GM23338 (cell line): ENCODE measurements around the gene CCDC149. TPM values are rescaled to one million over a fixed set of nuclear protein-coding genes. Genes with fewer than 3 reads are reported as not detected.

Source experiments
- ATAC-seq: fragments of 200-7000 bp; cut with Tn5 transposase; 3 replicates; pipeline ENCODE4 v1.9.1; 2020
- DNase-seq: peaks from one replicate; pipeline ENCODE4 v3.0.0-alpha.2; 2015; ENCODE audit warnings: low spot score
- H2AFZ ChIP-seq: fragments of 200-600 bp; sonication (generic); 2 replicates; pipeline ENCODE4 v1.8.0; 2016; ENCODE audit warnings: antibody characterized with exemption, mild to moderate bottlenecking, moderate library complexity
- H3F3A ChIP-seq: fragments of 200-600 bp; sonication (generic); replicated peaks from 2 replicates; pipeline ENCODE4 v1.8.0; 2017; ENCODE audit warnings: antibody characterized with exemption, mixed run types, low read depth
- H3K27ac ChIP-seq: fragments of 200-600 bp; sonication (generic); 2 replicates; pipeline ENCODE4 v1.6.1; 2016; ENCODE audit warnings: low read depth
- H3K27me3 ChIP-seq: fragments of 200-600 bp; sonication (generic); 2 replicates; pipeline ENCODE4 v1.8.0; 2016; ENCODE audit warnings: mild to moderate bottlenecking, mixed run types, moderate library complexity; ENCODE audit not compliant: insufficient read depth
- H3K36me3 ChIP-seq: fragments of 200-600 bp; sonication (generic); 2 replicates; pipeline ENCODE4 v1.8.0; 2016; ENCODE audit warnings: mild to moderate bottlenecking; ENCODE audit not compliant: insufficient read depth
- H3K4me1 ChIP-seq: fragments of 200-600 bp; sonication (generic); 2 replicates; pipeline ENCODE4 v1.8.0; 2016; ENCODE audit warnings: mild to moderate bottlenecking, moderate library complexity; ENCODE audit not compliant: insufficient read depth
- H3K4me2 ChIP-seq: fragments of 200-600 bp; sonication (generic); 2 replicates; pipeline ENCODE4 v1.7.1; 2017; ENCODE audit warnings: mixed run types
- H3K4me3 ChIP-seq: fragments of 200-600 bp; sonication (generic); 2 replicates; pipeline ENCODE4 v1.6.1; 2016; ENCODE audit warnings: mixed run types
- H3K79me2 ChIP-seq: fragments of 200-600 bp; sonication (generic); replicated peaks from 2 replicates; pipeline ENCODE4 v1.8.0; 2017; ENCODE audit warnings: mild to moderate bottlenecking; ENCODE audit not compliant: insufficient read depth
- H3K9me2 ChIP-seq: fragments of 200-600 bp; sonication (generic); 2 replicates; pipeline ENCODE4 v1.8.0; 2017; ENCODE audit not compliant: insufficient read depth
- H4K20me1 ChIP-seq: fragments of 200-600 bp; sonication (generic); replicated peaks from 2 replicates; pipeline ENCODE4 v1.8.0; 2017; ENCODE audit warnings: mild to moderate bottlenecking; ENCODE audit not compliant: insufficient read depth
- H3K27ac Mint-ChIP-seq: 2 replicates; pipeline ENCODE4 v1.8.0; 2020; ENCODE audit warnings: inconsistent platforms, mild to moderate bottlenecking, moderate library complexity, mixed read lengths
- H3K27me3 Mint-ChIP-seq: 3 replicates; pipeline ENCODE4 v1.8.0; 2022; ENCODE audit warnings: low read depth, mild to moderate bottlenecking, moderate library complexity, mixed read lengths, inconsistent platforms; ENCODE audit not compliant: insufficient read depth, poor library complexity
- H3K36me3 Mint-ChIP-seq: 3 replicates; pipeline ENCODE4 v1.8.0; 2021; ENCODE audit warnings: low read depth, mild to moderate bottlenecking, inconsistent platforms, moderate library complexity, mixed read lengths
- H3K4me1 Mint-ChIP-seq: 3 replicates; pipeline ENCODE4 v1.8.0; 2020; ENCODE audit warnings: mild to moderate bottlenecking, inconsistent platforms, mixed read lengths
- H3K4me3 Mint-ChIP-seq: 3 replicates; pipeline ENCODE4 v1.8.0; 2021; ENCODE audit warnings: moderate library complexity, mild to moderate bottlenecking, inconsistent platforms, mixed read lengths
- H3K9me3 Mint-ChIP-seq: 3 replicates; pipeline ENCODE4 v1.8.0; 2020; ENCODE audit warnings: moderate library complexity, mild to moderate bottlenecking, inconsistent platforms, mixed read lengths
- CREB1 ChIP-seq: fragments of 250-450 bp; sonication (Bioruptor Pico); IDR thresholded peaks from 2 replicates; pipeline ENCODE4 v1.5.0; 2020; ENCODE audit warnings: low read depth, mild to moderate bottlenecking, moderate library complexity
- CTCF ChIP-seq, 2 experiments: fragments of 200-600 bp in 1 of 2; sonication (generic) in 1 of 2; conservative IDR thresholded peaks; 2 replicates each; pipeline versions ENCODE4 v1.5.1 to v1.6.1; 2016 to 2017; ENCODE audit warnings: antibody characterized with exemption in 2 of 2, low read depth in 2 of 2, mild to moderate bottlenecking in 2 of 2, moderate library complexity in 1 of 2
- EZH2 ChIP-seq: fragments of 200-600 bp; sonication (generic); IDR thresholded peaks from one replicate; pipeline ENCODE4 v1.8.0; 2017; ENCODE audit warnings: antibody characterized with exemption, mild to moderate bottlenecking, low read depth; ENCODE audit not compliant: unreplicated experiment
- JUNB ChIP-seq: IDR thresholded peaks from one replicate; pipeline ENCODE4 v1.6.1; 2016; ENCODE audit warnings: antibody characterized with exemption; ENCODE audit not compliant: unreplicated experiment
- NANOG ChIP-seq: IDR thresholded peaks from 2 replicates; pipeline ENCODE4 v1.6.1; 2016; ENCODE audit warnings: antibody characterized with exemption, borderline replicate concordance
- POLR2AphosphoS5 ChIP-seq: IDR thresholded peaks from 2 replicates; pipeline ENCODE4 v1.6.1; 2016; ENCODE audit warnings: antibody characterized with exemption, low read depth
- STAT1 ChIP-seq: IDR thresholded peaks from one replicate; pipeline ENCODE4 v1.6.1; 2016; ENCODE audit warnings: antibody characterized with exemption; ENCODE audit not compliant: unreplicated experiment
- ZNF114 ChIP-seq: fragments of 250-450 bp; sonication (Bioruptor Pico); IDR thresholded peaks from 2 replicates; pipeline ENCODE4 v1.5.0; 2020; ENCODE audit warnings: mild to moderate bottlenecking, moderate library complexity
- ZNF331 ChIP-seq: fragments of 250-450 bp; sonication (Bioruptor Pico); IDR thresholded peaks from 2 replicates; pipeline ENCODE4 v1.5.0; 2020; ENCODE audit warnings: low read depth, mild to moderate bottlenecking, moderate library complexity
- ZNF462 ChIP-seq: fragments of 250-450 bp; sonication (Bioruptor Pico); IDR thresholded peaks from 2 replicates; pipeline ENCODE4 v1.5.0; 2020; ENCODE audit warnings: mild to moderate bottlenecking, moderate library complexity
- polyA plus RNA-seq: library from polyadenylated mRNA; unstranded; fragments of >200 nt; fragmentation: Nextera tagmentation; extraction: Ambion mirVana; gene quantifications from 2 replicates; pipeline ENCODE4 v1.2.1, GENCODE V29; 2016
- total RNA-seq: library from RNA; depleted of rRNA; stranded (reverse); fragments of >200 nt; shearing (Covaris generic); gene quantifications from 2 replicates; pipeline ENCODE4 v1.2.3, GENCODE V29; 2014
- TF ChIP-seq, protein P1 (sequence below): IDR thresholded peaks from one replicate; pipeline ENCODE4 v1.6.1; 2018; ENCODE audit warnings: antibody characterized with exemption; ENCODE audit not compliant: unreplicated experiment
- TF ChIP-seq, protein P2 (sequence below): IDR thresholded peaks from 2 replicates; pipeline ENCODE4 v1.6.1; 2016; ENCODE audit warnings: antibody characterized with exemption

Gene CCDC149
- total and polyA plus RNA-seq, 2 experiments from 2014 or later = 2.6 to 6.4 TPM

DNA sequence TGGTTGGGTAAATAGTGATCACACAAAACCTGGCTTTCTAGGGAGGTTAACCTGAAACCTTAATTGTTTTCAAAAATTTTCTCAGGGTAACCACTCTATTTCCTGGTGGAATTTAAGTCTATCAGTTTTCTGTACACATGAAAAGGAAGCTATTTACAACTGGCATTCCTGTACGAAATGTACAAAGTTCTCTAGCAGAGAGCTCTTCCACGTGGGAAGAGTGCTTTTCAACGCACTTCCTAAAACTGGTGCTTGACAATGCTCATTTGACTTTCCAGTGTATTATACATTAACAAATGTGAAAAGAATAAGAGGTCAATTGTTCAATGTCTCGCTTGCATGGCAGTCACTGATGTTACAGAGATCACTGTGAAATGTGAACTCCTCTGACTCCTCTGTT lies 120.3 kb downstream of the CCDC149 start (continued):
- TF ChIP-seq, protein P1, sequence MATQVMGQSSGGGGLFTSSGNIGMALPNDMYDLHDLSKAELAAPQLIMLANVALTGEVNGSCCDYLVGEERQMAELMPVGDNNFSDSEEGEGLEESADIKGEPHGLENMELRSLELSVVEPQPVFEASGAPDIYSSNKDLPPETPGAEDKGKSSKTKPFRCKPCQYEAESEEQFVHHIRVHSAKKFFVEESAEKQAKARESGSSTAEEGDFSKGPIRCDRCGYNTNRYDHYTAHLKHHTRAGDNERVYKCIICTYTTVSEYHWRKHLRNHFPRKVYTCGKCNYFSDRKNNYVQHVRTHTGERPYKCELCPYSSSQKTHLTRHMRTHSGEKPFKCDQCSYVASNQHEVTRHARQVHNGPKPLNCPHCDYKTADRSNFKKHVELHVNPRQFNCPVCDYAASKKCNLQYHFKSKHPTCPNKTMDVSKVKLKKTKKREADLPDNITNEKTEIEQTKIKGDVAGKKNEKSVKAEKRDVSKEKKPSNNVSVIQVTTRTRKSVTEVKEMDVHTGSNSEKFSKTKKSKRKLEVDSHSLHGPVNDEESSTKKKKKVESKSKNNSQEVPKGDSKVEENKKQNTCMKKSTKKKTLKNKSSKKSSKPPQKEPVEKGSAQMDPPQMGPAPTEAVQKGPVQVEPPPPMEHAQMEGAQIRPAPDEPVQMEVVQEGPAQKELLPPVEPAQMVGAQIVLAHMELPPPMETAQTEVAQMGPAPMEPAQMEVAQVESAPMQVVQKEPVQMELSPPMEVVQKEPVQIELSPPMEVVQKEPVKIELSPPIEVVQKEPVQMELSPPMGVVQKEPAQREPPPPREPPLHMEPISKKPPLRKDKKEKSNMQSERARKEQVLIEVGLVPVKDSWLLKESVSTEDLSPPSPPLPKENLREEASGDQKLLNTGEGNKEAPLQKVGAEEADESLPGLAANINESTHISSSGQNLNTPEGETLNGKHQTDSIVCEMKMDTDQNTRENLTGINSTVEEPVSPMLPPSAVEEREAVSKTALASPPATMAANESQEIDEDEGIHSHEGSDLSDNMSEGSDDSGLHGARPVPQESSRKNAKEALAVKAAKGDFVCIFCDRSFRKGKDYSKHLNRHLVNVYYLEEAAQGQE = no peak
- TF ChIP-seq ZNF114 (CRISPR knock-in tag) (no peak), JUNB (no peak), EZH2 (no peak), POLR2AphosphoS5 (no peak), ZNF331 (CRISPR knock-in tag) (no peak)
- TF ChIP-seq, protein P2, sequence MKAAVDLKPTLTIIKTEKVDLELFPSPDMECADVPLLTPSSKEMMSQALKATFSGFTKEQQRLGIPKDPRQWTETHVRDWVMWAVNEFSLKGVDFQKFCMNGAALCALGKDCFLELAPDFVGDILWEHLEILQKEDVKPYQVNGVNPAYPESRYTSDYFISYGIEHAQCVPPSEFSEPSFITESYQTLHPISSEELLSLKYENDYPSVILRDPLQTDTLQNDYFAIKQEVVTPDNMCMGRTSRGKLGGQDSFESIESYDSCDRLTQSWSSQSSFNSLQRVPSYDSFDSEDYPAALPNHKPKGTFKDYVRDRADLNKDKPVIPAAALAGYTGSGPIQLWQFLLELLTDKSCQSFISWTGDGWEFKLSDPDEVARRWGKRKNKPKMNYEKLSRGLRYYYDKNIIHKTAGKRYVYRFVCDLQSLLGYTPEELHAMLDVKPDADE = no peak

- Histone ChIP-seq H3K27ac (no peak overlapping the region), H3K27me3 (peaks cover 4% of the 10 kb centered on the region), H3K36me3 (no peaks in the 10 kb centered on the region; the same call in 1 of the 2 replicates), H2AFZ (no peak overlapping the region), H3K79me2 (no peaks in the 10 kb centered on the region), H3K9me2 (no peaks in the 10 kb centered on the region), H4K20me1 (no peaks in the 10 kb centered on the region), H3K4me3 (no peak overlapping the region), H3F3A (no peaks in the 10 kb centered on the region), H3K4me1 (peaks cover 17% of the 10 kb centered on the region; the same call in 1 of the 2 replicates), H3K4me2 (no peak overlapping the region)
- Mint-ChIP-seq H3K4me3 (no peak overlapping the region), H3K27me3 (peaks cover 7% of the 10 kb centered on the region), H3K4me1 (peaks cover 21% of the 10 kb centered on the region), H3K27ac (no peak overlapping the region), H3K36me3 (peaks cover 8% of the 10 kb centered on the region), H3K9me3 (peaks cover 9% of the 10 kb centered on the region; the same call in 2 of the 3 replicates)
- no peak for ATAC-seq
- no peak for DNase-seq
- TF ChIP-seq CTCF (conservative IDR thresholded peaks at IDR 0.05; ENCODE audit: low read depth in 2 of 2) (no peak), ZNF462 (no peak), STAT1 (no peak), ZNF114 (CRISPR knock-in tag) (no peak), POLR2AphosphoS5 (no peak), ZNF331 (CRISPR knock-in tag) (no peak), CREB1 (no peak), NANOG (no peak)
Observed at GRCh38 chr4:24791043-24791442, 121.8 kb downstream of the CCDC149 start.
